H1 (cell line): ENCODE measurements around the gene ATOH1. TPM values are rescaled to one million over a fixed set of nuclear protein-coding genes. Genes with fewer than 3 reads are reported as not detected.

Experiments
- CHD7 ChIP-seq: fragments of 300-600 bp; sonication (generic); IDR thresholded peaks from 2 replicates; pipeline ENCODE4 v1.7.1; 2012; ENCODE audit warnings: low read length, moderate library complexity, mild to moderate bottlenecking, inconsistent platforms; ENCODE audit not compliant: insufficient replicate concordance
- polyA plus RNA-seq, 7 experiments: library from polyadenylated mRNA; depleted of rRNA in 3 of 7; stranded (reverse) in 5 of 7; unstranded in 2 of 7; fragments of >200 nt in 5 of 7; fragments of 200-250 nt in 2 of 7; gene quantifications; 1 replicate in 5 of 7; 2 replicates in 1 of 7; 4 replicates in 1 of 7; pipeline versions ENCODE4 v1.2.1 to v1.2.3, GENCODE V29; 2011 to 2013; ENCODE audit warnings: missing spikeins in 2 of 7, mixed read lengths in 2 of 7
- total RNA-seq: library from RNA; stranded (reverse); fragmentation: NEBNext Ultra II Directional; extraction: Animal tissue kit (Norgen Biotek cat#: 25700); gene quantifications from 2 replicates; pipeline ENCODE4 v1.2.1, GENCODE V29; 2021

ATOH1 gene
- total and polyA plus RNA-seq, 2 of the 8 experiments (the other 6 are each of a cell fraction or from before 2014, with no cell fraction given) = 0.12 to 0.76 TPM

GRCh38 chr4:93825551-93826216 is 2.9 kb upstream of the ATOH1 start (continued):
- no peak for TF ChIP-seq CHD7
- TF ChIP-seq, all 59 proteins: peak for 0
